PFSK-1 (cell line): ENCODE results near the gene LNX1.

Experiments
- FOXP2 ChIP-seq: optimal IDR thresholded peaks from 2 replicates; pipeline ENCODE3; 2011; ENCODE audit warnings: borderline replicate concordance, control low read depth, inconsistent platforms; ENCODE audit not compliant: insufficient read depth; ENCODE audit errors: extremely low read length, extremely low read depth
- POLR2AphosphoS5 ChIP-seq: IDR thresholded peaks from 2 replicates; pipeline ENCODE4 v1.6.1; 2012; ENCODE audit warnings: low read depth, mild to moderate bottlenecking, control low read depth, low read length, moderate library complexity
- REST ChIP-seq, 2 experiments: IDR thresholded peaks; 2 replicates each; pipeline versions ENCODE4 v1.6.1 to v1.8.0; 2011 to 2012; ENCODE audit warnings: low read depth in 2 of 2, low read length in 2 of 2, control low read depth in 1 of 2, inconsistent platforms in 1 of 2, mild to moderate bottlenecking in 1 of 2, moderate library complexity in 1 of 2; ENCODE audit not compliant: insufficient read depth in 1 of 2
- SIN3A ChIP-seq: IDR thresholded peaks from 2 replicates; pipeline ENCODE4 v1.6.1; 2012; ENCODE audit warnings: mild to moderate bottlenecking, low read length, moderate library complexity, borderline replicate concordance; ENCODE audit not compliant: insufficient read depth
- TAF1 ChIP-seq: IDR thresholded peaks from 2 replicates; pipeline ENCODE4 v1.6.1; 2012; ENCODE audit warnings: low read length, control low read depth, borderline replicate concordance; ENCODE audit not compliant: insufficient read depth

Gene LNX1

GRCh38 chr4:53635697-53636483 lies 44.6 kb upstream of the LNX1 start:
- no peak for TF ChIP-seq REST (IDR thresholded peaks at IDR 0.05; ENCODE audit: insufficient read depth in 1 of 2, low read depth in 2 of 2, low read length in 2 of 2)
- no peak for TF ChIP-seq SIN3A
- no peak for TF ChIP-seq FOXP2
- no peak for TF ChIP-seq TAF1
- TF ChIP-seq POLR2AphosphoS5 = no peak

DNA sequence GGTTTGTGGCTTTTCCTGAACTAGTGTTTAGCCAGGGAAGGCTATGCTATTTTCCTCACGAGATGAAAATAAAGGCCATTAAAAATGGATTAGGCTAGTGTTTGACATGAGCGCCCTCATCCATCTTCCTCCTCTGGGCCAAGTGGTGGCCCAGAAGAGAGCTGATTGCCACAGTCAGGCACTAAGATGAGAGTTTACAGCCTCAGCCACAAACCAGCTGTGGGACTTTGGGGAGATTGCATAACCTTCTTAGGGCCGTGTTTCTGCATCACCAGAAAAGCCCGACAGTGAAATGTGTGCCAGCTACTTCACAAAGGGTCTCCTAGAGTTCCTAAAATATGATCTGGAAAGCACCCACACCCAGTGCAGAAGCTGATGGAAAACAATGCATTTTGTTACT lies 42.3 kb upstream of the LNX1 start:
- TF ChIP-seq FOXP2 = no peak
- TF ChIP-seq POLR2AphosphoS5 = no peak
- TF ChIP-seq SIN3A = no peak
- no peak for TF ChIP-seq TAF1
- TF ChIP-seq REST (IDR thresholded peaks at IDR 0.05; ENCODE audit: insufficient read depth in 1 of 2, low read depth in 2 of 2, low read length in 2 of 2) = no peak

GRCh38 chr4:53629296-53629695 lies 38.0 kb upstream of the LNX1 start:
- TF ChIP-seq REST (IDR thresholded peaks at IDR 0.05; ENCODE audit: insufficient read depth in 1 of 2, low read depth in 2 of 2, low read length in 2 of 2) (no peak), TAF1 (no peak), POLR2AphosphoS5 (no peak), SIN3A (no peak), FOXP2 (no peak)

DNA sequence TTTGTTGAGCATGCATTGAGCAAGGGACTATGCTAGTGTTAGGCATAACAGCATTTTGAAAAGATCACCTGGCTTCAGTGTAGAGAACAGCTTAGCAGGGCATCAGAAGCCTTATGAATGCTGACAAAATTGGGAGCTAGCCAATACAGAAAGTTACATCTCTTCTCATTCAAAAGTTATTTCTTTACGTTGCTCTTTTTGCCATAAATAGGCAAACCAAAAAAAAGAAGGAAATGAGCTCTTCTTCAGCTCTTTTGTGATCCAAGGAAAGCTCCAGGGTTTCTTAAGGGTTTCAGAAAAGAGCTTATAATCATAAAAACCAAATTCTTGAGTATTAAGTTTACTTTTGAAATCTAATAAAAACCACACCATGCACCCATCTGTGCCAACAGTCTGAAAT lies 35.2 kb upstream of the LNX1 start:
- TF ChIP-seq TAF1 = no peak
- no peak for TF ChIP-seq POLR2AphosphoS5
- no peak for TF ChIP-seq FOXP2
- no peak for TF ChIP-seq REST (IDR thresholded peaks at IDR 0.05; ENCODE audit: insufficient read depth in 1 of 2, low read depth in 2 of 2, low read length in 2 of 2)
- TF ChIP-seq SIN3A = no peak

GRCh38 chr4:53625888-53626287 lies 34.6 kb upstream of the LNX1 start:
- TF ChIP-seq TAF1 (no peak), FOXP2 (no peak), SIN3A (no peak), REST (IDR thresholded peaks at IDR 0.05; ENCODE audit: insufficient read depth in 1 of 2, low read depth in 2 of 2, low read length in 2 of 2) (no peak), POLR2AphosphoS5 (no peak)
